ENCODE data around the gene COPA.

The COPA gene

GRCh38 chr1:160353223-160353622 lies 10.2 kb upstream of the COPA start:
- Histone ChIP-seq H3K9me3 (ENCODE audit: insufficient read depth, low read depth, low read length) (no peaks in the 10 kb centered on the region), H2AFZ (ENCODE audit: low read length) (no peak overlapping the region), H3K36me3 (ENCODE audit: insufficient read depth, low read length) (peaks cover 93% of the 10 kb centered on the region; the same call in 1 of the 2 replicates), H4K20me1 (ENCODE audit: insufficient read depth, low read length, poor library complexity, severe bottlenecking) (no peaks in the 10 kb centered on the region), H3K27me3 (ENCODE audit: insufficient read depth, low read length, poor library complexity, severe bottlenecking) (no peaks in the 10 kb centered on the region), H3K9ac (ENCODE audit: low read depth, low read length, poor library complexity, severe bottlenecking) (no peak overlapping the region), H3K79me2 (ENCODE audit: insufficient read depth, low read length) (0 out of 2 replicates have a peak, but pooled peaks cover 3% of the 10 kb centered on the region), H3K4me3 (ENCODE audit: low read length, poor library complexity, severe bottlenecking) (no peak overlapping the region), H3F3A (ENCODE audit: low read depth) (no peaks in the 10 kb centered on the region), H3K4me1 (ENCODE audit: insufficient read depth, low read length, poor library complexity, severe bottlenecking) (no peaks in the 10 kb centered on the region), H3K9me2 (replicated peaks; ENCODE audit: low read depth, low read length) (no peaks in the 10 kb centered on the region), H3K4me2 (ENCODE audit: low read depth, low read length, poor library complexity, severe bottlenecking) (no peak overlapping the region)
- TF ChIP-seq EZH2phosphoT487 (IDR thresholded peaks at IDR 0.05; ENCODE audit: borderline replicate concordance) = no peak

- Histone ChIP-seq H3K36me3 (ENCODE audit: insufficient read depth, low read length) (peaks cover 90% of the 10 kb centered on the region; the same call in 1 of the 2 replicates), H3K4me2 (ENCODE audit: low read depth, low read length, poor library complexity, severe bottlenecking) (no peak overlapping the region), H3K79me2 (ENCODE audit: insufficient read depth, low read length) (0 out of 2 replicates have a peak, but pooled peaks cover 3% of the 10 kb centered on the region), H4K20me1 (ENCODE audit: insufficient read depth, low read length, poor library complexity, severe bottlenecking) (no peaks in the 10 kb centered on the region), H2AFZ (ENCODE audit: low read length) (no peak overlapping the region), H3K9me2 (replicated peaks; ENCODE audit: low read depth, low read length) (no peaks in the 10 kb centered on the region), H3K9me3 (ENCODE audit: insufficient read depth, low read depth, low read length) (no peaks in the 10 kb centered on the region), H3K4me1 (ENCODE audit: insufficient read depth, low read length, poor library complexity, severe bottlenecking) (no peaks in the 10 kb centered on the region), H3F3A (ENCODE audit: low read depth) (no peaks in the 10 kb centered on the region), H3K4me3 (ENCODE audit: low read length, poor library complexity, severe bottlenecking) (no peak overlapping the region), H3K9ac (ENCODE audit: low read depth, low read length, poor library complexity, severe bottlenecking) (no peak overlapping the region), H3K27me3 (ENCODE audit: insufficient read depth, low read length, poor library complexity, severe bottlenecking) (no peaks in the 10 kb centered on the region)
- TF ChIP-seq EZH2phosphoT487 (IDR thresholded peaks at IDR 0.05; ENCODE audit: borderline replicate concordance) = no peak
- no peak for TF ChIP-seq CTCF (conservative IDR thresholded peaks at IDR 0.05; ENCODE audit: low read length)
These were observed 9.5 kb upstream of the COPA start for GRCh38 chr1:160352555-160352954.

GRCh38 chr1:160351629-160352028 lies 8.6 kb upstream of the COPA start:
- no peaks in the 10 kb centered on the region for H3F3A ChIP-seq (ENCODE audit: low read depth)
- H3K4me1 ChIP-seq (ENCODE audit: insufficient read depth, low read length, poor library complexity, severe bottlenecking) = no peaks in the 10 kb centered on the region
- peaks cover 83% of the 10 kb centered on the region; the same call in 1 of the 2 replicates for H3K36me3 ChIP-seq (ENCODE audit: insufficient read depth, low read length)
- peaks cover 4% of the 10 kb centered on the region; the same call in 1 of the 2 replicates for H3K79me2 ChIP-seq (ENCODE audit: insufficient read depth, low read length)
- TF ChIP-seq EZH2phosphoT487 (IDR thresholded peaks at IDR 0.05; ENCODE audit: borderline replicate concordance) (no peak), CTCF (conservative IDR thresholded peaks at IDR 0.05; ENCODE audit: low read length) (no peak)
- no peak overlapping the region for H3K9ac ChIP-seq (ENCODE audit: low read depth, low read length, poor library complexity, severe bottlenecking)
- no peak overlapping the region for H3K4me2 ChIP-seq (ENCODE audit: low read depth, low read length, poor library complexity, severe bottlenecking)
- H3K27me3 ChIP-seq (ENCODE audit: insufficient read depth, low read length, poor library complexity, severe bottlenecking) = no peaks in the 10 kb centered on the region
- no peaks in the 10 kb centered on the region for H3K9me2 ChIP-seq (replicated peaks; ENCODE audit: low read depth, low read length)
- no peak overlapping the region for H3K4me3 ChIP-seq (ENCODE audit: low read length, poor library complexity, severe bottlenecking)
- H3K9me3 ChIP-seq (ENCODE audit: insufficient read depth, low read depth, low read length) = no peaks in the 10 kb centered on the region
- no peaks in the 10 kb centered on the region for H4K20me1 ChIP-seq (ENCODE audit: insufficient read depth, low read length, poor library complexity, severe bottlenecking)
- no peak overlapping the region for H2AFZ ChIP-seq (ENCODE audit: low read length)

- Histone ChIP-seq H3K36me3 (ENCODE audit: insufficient read depth, low read length) (peaks cover 37% of the 10 kb centered on the region; the same call in 1 of the 2 replicates), H3K27me3 (ENCODE audit: insufficient read depth, low read length, poor library complexity, severe bottlenecking) (no peaks in the 10 kb centered on the region), H3K4me1 (ENCODE audit: insufficient read depth, low read length, poor library complexity, severe bottlenecking) (peaks cover 21% of the 10 kb centered on the region), H3F3A (ENCODE audit: low read depth) (no peaks in the 10 kb centered on the region), H2AFZ (ENCODE audit: low read length) (no peak overlapping the region), H3K79me2 (ENCODE audit: insufficient read depth, low read length) (peaks cover 48% of the 10 kb centered on the region), H3K9me2 (replicated peaks; ENCODE audit: low read depth, low read length) (no peaks in the 10 kb centered on the region), H3K4me2 (ENCODE audit: low read depth, low read length, poor library complexity, severe bottlenecking) (peak overlapping the region; percentile 18), H3K4me3 (ENCODE audit: low read length, poor library complexity, severe bottlenecking) (no peak overlapping the region), H3K9ac (ENCODE audit: low read depth, low read length, poor library complexity, severe bottlenecking) (no peak overlapping the region), H3K9me3 (ENCODE audit: insufficient read depth, low read depth, low read length) (no peaks in the 10 kb centered on the region), H4K20me1 (ENCODE audit: insufficient read depth, low read length, poor library complexity, severe bottlenecking) (peaks cover 9% of the 10 kb centered on the region)
- TF ChIP-seq EZH2phosphoT487 (IDR thresholded peaks at IDR 0.05; ENCODE audit: borderline replicate concordance) (no peak), CTCF (conservative IDR thresholded peaks at IDR 0.05; ENCODE audit: low read length) (no peak)
These were observed 3.9 kb upstream of the COPA start for GRCh38 chr1:160346958-160347357.
